Skeletal muscle satellite cell (primary cell): Measurements from ENCODE around the gene NSD2.

Experiments
- H3K27me3 ChIP-seq: 2 replicates; pipeline ENCODE4 v1.7.0; 2013; ENCODE audit warnings: low read length; ENCODE audit not compliant: control insufficient read depth, insufficient read depth
- H3K36me3 ChIP-seq: 2 replicates; pipeline ENCODE4 v1.7.0; 2013; ENCODE audit warnings: mild to moderate bottlenecking, control low read depth, low read length; ENCODE audit not compliant: insufficient read depth
- H3K4me1 ChIP-seq: 2 replicates; pipeline ENCODE4 v1.7.0; 2013; ENCODE audit warnings: low read length; ENCODE audit not compliant: control insufficient read depth, insufficient read depth
- H3K4me2 ChIP-seq: 2 replicates; pipeline ENCODE4 v1.7.0; 2013; ENCODE audit warnings: mild to moderate bottlenecking, low read length
- H3K4me3 ChIP-seq: 2 replicates; pipeline ENCODE4 v1.7.0; 2013; ENCODE audit warnings: low read length
- H3K9ac ChIP-seq: 2 replicates; pipeline ENCODE4 v1.7.0; 2013; ENCODE audit warnings: mild to moderate bottlenecking, low read depth, low read length, moderate library complexity
- H3K9me3 ChIP-seq: replicated peaks from 2 replicates; pipeline ENCODE4 v1.7.0; 2013; ENCODE audit warnings: mild to moderate bottlenecking, control low read depth, low read length

NSD2 gene

GRCh38 chr4:1978226-1978625, 107.0 kb downstream of the NSD2 start:
- H3K27me3 ChIP-seq, result no peaks in the 10 kb centered on the region
- no peak overlapping the region for H3K4me3 ChIP-seq
- peaks cover 9% of the 10 kb centered on the region for H3K4me1 ChIP-seq
- H3K9me3 ChIP-seq, result no peaks in the 10 kb centered on the region
- H3K9ac ChIP-seq, result no peak overlapping the region
- H3K36me3 ChIP-seq, result peaks cover 81% of the 10 kb centered on the region
- H3K4me2 ChIP-seq, result no peak overlapping the region

DNA sequence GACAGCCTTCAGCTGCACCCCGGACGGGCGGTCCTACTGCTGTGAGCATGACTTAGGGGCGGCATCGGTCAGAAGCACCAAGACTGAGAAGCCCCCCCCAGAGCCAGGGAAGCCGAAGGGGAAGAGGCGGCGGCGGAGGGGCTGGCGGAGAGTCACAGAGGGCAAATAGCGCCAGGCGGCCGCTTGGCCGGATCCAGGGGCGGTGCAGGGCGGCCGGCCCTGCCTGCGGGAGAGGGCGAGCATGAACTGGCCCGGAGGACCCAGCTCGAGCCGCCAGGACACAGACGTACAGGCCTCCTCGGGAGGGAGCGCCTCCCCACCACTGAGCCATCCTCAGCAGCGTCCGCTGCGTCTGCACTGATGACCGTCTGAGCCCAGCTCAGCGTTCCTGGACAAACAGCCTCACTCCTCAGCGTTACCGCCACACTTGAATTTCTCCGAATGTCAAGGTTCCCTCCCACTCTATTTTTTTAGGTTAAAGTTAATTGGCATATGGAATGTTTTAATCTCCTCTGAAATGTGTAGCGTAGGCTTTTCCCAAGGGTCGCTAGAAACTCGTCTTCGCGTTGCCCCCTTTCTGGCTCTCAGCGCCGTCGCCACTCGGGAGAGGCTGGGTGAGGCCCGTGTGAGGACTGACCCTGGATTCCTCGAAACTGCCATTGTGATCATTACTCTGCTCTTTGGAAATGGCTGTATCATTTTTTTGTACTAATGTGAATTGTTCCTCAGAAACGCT, 107.7 kb downstream of the NSD2 start:
- peaks cover 81% of the 10 kb centered on the region for H3K36me3 ChIP-seq
- H3K4me3 ChIP-seq, result no peak overlapping the region
- no peaks in the 10 kb centered on the region for H3K9me3 ChIP-seq
- H3K27me3 ChIP-seq, result no peaks in the 10 kb centered on the region
- no peak overlapping the region for H3K9ac ChIP-seq
- H3K4me1 ChIP-seq, result peaks cover 9% of the 10 kb centered on the region
- no peak overlapping the region for H3K4me2 ChIP-seq

DNA sequence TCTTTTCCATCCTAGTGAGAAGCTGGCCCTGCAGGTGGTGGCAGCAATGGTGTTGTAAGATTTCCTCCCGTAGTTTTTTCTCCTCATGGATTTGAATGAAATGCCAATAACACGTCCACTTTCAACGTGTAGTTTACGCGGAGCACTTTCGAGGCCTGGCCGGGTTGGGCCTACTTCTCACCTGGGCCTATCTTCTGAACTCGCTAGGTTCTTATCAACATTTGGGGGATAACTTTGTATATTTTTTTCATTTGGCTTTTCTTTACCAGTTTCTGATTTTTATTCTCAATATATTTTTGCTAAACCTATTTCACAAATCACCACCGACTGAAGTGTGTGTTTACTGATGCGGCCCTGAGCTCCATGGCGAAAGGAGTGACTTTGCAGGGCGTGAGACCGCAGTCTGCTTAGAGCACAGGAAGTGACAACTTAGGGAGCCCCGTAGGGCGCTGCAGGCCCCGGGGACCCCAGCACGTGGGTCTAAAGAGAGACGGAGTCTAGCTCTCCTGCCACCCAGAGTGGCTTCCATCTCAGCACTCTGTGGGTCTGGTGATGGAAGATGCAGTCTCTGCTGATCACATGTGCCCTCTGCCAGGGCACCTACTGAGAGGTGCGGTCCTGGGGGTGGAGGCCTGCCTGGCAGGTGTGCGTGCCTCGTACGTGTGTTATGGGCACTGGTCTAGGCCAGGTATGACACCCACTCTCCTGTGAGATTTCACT, 108.4 kb downstream of the NSD2 start:
- Histone ChIP-seq H3K4me2 (no peak overlapping the region), H3K27me3 (no peaks in the 10 kb centered on the region), H3K4me1 (peaks cover 9% of the 10 kb centered on the region), H3K36me3 (peaks cover 83% of the 10 kb centered on the region), H3K9ac (no peak overlapping the region), H3K4me3 (no peak overlapping the region), H3K9me3 (no peaks in the 10 kb centered on the region)

DNA sequence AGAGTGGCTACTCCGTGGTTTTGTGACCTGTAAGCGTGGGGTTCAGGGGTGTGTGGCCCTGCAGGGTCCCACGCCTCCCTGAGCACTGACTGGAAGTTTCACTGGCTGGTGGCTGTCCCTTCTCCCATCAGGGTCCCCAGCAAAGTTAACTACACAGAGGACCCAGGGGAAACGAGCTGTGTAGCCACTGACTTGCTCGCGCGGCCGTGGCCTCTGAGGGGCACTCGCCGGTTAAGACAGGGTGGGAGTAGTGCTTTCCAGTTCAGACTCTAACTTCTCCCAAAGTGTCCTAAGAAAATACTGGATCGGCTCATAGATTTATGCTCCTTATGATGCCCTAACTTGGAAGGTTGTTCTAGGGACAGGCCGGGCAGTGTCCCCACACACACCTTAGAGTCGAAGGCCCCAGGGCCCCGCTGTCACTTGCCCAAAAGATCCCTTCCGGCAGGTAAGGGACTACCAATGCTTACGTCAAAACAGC, 109.4 kb downstream of the NSD2 start:
- Histone ChIP-seq H3K4me3 (no peak overlapping the region), H3K4me2 (no peak overlapping the region), H3K9me3 (no peaks in the 10 kb centered on the region), H3K4me1 (peaks cover 9% of the 10 kb centered on the region), H3K9ac (no peak overlapping the region), H3K36me3 (peaks cover 82% of the 10 kb centered on the region), H3K27me3 (no peaks in the 10 kb centered on the region)

DNA sequence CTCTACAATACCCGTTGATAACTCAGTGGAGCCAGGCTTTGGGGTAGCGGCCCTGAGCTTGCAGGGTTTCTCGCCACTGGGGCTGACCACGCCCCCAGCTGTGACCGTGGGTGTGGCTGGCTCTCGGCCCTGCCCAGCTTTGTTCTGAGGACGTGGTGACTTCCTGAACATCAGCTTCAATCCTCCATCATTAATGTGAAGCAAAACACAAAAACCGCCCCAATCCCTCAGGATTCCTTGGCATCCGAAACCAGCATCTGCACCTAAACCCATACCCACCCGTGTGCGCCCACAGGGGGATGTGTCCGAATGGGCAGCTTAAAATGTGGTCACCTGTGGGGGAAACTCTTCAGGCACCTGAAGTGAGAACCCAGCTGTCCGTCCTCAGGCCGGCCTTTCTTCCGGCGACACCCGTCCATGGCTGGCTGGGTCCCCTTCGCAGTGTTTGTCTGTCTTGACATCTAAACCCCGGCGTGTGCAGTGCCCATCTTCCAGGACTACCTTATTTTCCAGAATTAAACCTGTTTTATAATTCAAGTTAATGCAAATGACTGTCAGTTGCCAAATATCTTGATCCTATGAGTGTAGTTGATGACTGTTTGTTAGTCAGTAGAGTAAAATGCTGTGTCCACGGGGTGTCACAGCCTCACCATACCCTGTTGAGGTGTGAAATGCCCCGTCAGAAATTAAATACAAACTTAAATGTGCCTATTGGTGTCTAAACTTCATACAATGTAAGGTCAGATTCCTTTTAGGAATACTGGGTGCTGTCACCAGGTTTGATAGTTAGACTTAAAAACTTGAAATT, 110.3 kb downstream of the NSD2 start:
- H3K27me3 ChIP-seq, result no peaks in the 10 kb centered on the region
- H3K4me1 ChIP-seq, result peaks cover 9% of the 10 kb centered on the region
- no peak overlapping the region for H3K4me3 ChIP-seq
- no peak overlapping the region for H3K9ac ChIP-seq
- H3K4me2 ChIP-seq, result no peak overlapping the region
- H3K9me3 ChIP-seq, result no peaks in the 10 kb centered on the region
- H3K36me3 ChIP-seq, result peaks cover 80% of the 10 kb centered on the region

DNA sequence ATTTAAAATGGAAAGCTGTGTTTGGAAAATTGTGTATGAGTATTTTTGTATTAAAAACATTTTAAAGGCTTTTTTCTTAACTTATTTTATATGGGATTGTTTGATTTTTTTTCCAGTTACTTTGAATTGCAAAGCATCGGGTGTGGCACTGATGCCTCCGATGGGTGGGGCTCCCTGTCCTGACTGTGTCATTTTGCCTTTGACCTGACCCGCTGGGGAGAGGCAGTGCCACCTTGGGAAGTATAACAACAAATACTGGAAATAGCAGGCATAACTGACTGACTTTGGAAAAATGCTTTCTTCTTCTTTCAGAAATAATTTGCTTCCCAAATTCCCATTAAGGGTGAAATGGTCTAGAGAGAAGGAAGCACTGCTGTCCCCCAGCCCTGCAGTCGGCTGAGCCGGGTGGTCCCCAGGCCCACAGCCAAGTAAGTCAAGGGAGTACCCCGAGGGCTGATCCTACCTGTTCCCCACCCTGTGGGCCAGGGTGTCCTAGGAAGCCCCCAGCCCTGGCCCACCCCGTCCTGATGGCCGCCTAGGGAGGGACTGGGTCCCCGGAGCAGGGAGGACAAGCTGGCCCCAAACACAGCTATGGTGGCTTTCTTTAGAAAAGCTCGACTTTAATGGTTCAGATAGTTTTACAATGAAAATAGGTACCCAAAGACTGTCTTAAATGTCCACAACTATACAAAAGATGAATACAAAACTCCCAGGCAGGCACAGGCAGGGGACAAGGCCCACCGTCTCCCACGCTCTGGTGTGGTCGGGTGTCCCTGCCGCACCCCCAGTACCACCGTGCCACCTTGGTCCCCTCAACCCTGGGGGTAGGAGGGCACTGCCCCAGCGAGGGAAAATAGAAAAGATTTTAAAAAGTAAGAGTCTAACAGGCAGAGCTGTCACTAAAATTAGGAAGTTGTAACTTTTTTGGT, 111.2 kb downstream of the NSD2 start:
- Histone ChIP-seq H3K9ac (no peak overlapping the region), H3K4me1 (peaks cover 9% of the 10 kb centered on the region), H3K4me2 (no peak overlapping the region), H3K4me3 (no peak overlapping the region), H3K36me3 (peaks cover 84% of the 10 kb centered on the region), H3K27me3 (no peaks in the 10 kb centered on the region), H3K9me3 (no peaks in the 10 kb centered on the region)

DNA sequence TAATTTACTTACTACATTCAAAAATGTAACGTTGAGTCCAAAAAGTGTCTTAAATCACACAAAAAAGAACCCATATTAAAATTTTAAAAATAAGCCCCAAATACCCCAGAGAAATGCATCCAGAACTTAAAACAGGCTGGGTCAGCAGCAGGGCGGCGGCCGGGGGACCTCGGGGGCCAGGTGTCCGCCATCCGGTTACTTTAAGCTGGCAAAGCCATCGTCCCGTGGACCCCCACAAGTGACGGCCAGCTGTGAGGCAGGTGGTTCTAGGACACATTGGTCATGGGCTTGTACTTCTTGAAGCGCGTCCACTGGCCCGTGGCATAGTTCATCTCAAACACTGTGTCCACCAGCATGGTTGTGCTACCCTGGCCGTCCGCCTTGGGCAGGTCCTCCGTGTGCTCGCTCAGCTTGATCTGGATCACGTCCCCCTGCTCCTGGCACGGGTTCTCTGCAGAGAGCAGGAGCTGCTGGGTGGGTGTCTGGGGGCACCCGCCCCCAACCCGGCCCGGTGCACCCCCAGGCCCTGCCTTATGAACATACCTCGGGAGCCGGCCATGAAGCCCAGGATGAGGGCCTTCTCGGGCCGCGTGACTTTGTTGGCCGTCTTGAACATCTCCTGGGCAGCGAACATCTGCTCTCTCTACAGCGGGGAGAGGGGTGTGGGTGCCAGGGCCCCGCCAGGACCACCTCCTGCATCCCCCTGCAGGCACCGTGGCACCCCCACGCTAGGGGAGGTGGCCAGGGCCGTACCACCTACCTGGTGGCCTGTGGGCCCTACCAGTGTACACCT, 112.1 kb downstream of the NSD2 start:
- peaks cover 87% of the 10 kb centered on the region for H3K36me3 ChIP-seq
- no peaks in the 10 kb centered on the region for H3K9me3 ChIP-seq
- peaks cover 9% of the 10 kb centered on the region for H3K4me1 ChIP-seq
- no peak overlapping the region for H3K9ac ChIP-seq
- H3K27me3 ChIP-seq, result no peaks in the 10 kb centered on the region
- no peak overlapping the region for H3K4me2 ChIP-seq
- H3K4me3 ChIP-seq, result no peak overlapping the region

DNA sequence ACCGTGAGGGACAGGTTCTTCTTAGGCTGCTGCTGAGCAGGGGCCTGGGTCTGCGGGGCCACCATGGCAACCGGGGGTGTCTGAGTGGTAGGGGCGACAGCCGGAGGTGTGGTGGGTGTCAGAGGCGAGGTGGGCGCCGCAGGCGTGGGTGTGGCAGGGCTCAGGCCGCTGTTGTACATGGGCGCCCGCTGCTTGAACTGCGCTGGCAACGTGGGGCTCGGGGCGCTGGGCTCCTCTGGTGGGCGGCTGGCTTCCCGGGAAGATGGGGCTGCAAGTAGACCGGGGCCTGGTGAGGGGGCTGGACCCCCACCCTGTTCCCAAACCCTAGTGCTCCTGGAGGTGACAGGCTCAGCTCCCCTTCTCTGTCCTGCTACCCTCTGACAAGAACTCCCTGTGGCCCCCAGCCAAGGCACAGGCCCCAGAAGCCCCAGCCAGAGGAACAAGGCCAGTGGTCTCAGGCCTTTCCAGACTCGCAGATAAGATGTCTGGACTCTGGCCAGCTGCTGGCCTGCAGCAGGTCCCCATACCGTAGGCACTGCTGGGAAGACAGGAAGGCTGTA, 112.7 kb downstream of the NSD2 start:
- H3K36me3 ChIP-seq, result peaks cover 81% of the 10 kb centered on the region
- H3K9me3 ChIP-seq, result no peaks in the 10 kb centered on the region
- H3K4me3 ChIP-seq, result no peak overlapping the region
- no peak overlapping the region for H3K9ac ChIP-seq
- H3K4me2 ChIP-seq, result no peak overlapping the region
- peaks cover 9% of the 10 kb centered on the region for H3K4me1 ChIP-seq
- H3K27me3 ChIP-seq, result no peaks in the 10 kb centered on the region

DNA sequence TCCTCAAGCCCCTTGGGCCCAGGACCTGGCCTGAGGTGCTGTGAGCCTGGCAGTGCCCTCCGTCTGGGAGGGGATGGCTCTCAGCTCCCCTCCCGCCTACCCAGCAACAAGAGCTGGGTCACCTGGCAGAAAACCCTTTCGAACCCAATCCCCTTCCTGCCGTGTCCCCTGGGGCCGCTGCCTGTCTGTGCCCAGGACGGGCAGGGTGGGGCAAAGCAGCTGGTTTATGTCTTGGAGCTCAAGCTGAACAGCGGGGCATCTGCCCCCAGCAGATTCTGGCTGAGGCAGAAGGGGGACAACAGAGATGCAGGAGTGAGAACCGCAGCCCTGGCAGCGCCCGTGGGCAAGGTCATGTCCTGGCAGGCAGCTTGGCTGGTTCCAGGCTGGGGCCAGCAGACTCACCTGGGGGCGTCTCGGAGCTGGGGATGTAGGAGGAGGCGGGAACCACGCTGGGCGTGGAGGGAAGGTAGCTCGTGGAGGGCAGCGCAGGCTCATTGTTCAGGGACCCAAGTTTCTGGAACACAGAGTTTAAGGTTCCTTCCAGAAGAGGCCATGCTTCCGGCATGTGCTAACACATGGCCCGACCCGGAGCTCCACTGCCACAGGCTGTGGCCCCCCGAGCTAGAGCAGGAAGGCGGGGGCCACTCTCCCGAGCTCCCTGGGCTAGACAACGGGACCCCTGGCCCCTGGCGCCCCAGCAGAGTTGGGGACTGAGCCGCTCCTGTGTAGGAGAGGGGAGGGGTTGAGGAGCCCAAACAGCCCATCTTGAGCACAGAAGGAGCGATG, 113.4 kb downstream of the NSD2 start:
- Histone ChIP-seq H3K9me3 (no peaks in the 10 kb centered on the region), H3K4me3 (no peak overlapping the region), H3K4me1 (peaks cover 9% of the 10 kb centered on the region), H3K27me3 (no peaks in the 10 kb centered on the region), H3K9ac (no peak overlapping the region), H3K36me3 (peaks cover 80% of the 10 kb centered on the region), H3K4me2 (no peak overlapping the region)
